HG03159 (cell line): ENCODE results near the gene BCAM.
"Not testable (repeated sequence)": the region's sequence is repeated elsewhere in the genome, so short reads cannot be mapped to it uniquely, and the experiment has no call there.

ENCODE experiments used
- ATAC-seq: cut with Tn5 transposase; IDR thresholded peaks from one replicate; pipeline ENCODE4 v1.9.1; 2021; ENCODE audit warnings: mild to moderate bottlenecking, moderate library complexity; ENCODE audit not compliant: unreplicated experiment

The BCAM gene, protein sequence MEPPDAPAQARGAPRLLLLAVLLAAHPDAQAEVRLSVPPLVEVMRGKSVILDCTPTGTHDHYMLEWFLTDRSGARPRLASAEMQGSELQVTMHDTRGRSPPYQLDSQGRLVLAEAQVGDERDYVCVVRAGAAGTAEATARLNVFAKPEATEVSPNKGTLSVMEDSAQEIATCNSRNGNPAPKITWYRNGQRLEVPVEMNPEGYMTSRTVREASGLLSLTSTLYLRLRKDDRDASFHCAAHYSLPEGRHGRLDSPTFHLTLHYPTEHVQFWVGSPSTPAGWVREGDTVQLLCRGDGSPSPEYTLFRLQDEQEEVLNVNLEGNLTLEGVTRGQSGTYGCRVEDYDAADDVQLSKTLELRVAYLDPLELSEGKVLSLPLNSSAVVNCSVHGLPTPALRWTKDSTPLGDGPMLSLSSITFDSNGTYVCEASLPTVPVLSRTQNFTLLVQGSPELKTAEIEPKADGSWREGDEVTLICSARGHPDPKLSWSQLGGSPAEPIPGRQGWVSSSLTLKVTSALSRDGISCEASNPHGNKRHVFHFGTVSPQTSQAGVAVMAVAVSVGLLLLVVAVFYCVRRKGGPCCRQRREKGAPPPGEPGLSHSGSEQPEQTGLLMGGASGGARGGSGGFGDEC

DNA sequence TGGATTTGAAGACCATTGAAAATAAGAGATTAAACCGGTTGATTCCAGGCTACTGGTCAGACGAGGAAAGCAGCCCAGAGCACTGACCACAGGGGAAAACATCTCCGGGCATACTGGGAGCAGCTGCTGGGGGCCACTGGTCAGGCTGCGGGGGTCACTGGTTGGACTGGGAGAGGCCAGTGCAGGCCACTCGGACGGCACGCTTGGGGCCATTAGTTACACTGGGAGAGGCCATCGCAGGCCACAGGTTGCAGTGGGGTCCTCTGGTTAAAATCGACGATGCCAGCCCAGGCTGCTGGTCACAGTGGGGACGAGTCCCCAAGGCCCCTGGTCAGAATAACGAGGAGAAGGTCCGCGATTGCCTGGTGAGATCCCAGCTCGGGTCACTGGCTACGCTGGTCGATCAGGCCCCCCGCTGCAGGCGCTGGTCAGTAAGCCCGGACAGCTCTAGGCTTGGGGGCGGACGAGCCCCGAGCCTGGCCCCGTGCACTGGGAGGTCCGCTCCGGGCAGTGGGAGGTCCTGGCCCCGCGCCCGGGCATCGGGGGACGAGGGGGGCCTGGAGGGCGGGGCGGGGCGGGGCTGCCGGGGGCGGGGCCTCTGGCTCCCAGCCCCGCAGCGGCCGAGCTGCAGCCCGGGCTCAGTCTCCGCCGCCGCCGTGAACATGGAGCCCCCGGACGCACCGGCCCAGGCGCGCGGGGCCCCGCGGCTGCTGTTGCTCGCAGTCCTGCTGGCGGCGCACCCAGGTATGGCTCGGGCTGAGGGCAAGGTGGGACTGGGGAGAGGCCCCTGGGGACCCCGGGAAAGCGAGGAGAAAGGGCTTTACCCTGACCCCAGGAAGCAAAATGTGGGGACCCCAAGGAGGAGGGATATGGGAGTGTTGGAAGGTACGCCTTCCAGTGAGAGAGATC, at the start of gene BCAM:
TSS of gene BCAM (plus strand) at position 641 of the 909 bp plus-strand sequence. CDS start at position 663, 22 bp downstream.
- no peak for ATAC-seq

DNA sequence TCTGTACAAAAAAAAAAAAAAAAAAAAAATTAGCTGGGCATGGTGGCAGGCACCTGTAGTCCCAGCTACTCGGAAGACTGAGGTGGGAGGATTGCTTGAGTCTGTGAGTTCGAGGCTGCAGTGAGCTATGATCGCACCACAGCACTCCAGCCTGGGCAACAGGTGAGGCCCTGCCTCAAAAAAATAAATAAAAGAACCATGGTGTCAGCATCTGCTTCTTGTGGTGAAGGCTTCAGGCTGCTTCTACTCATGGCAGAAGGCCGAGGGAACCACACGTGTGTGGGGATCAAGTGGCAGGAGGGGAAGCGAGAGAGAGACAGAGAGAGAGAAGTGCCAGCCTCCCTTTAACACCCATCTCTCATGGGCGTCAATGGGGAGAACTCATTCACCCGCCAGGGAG, 46.9 kb upstream of the BCAM start:
- no peak for ATAC-seq

DNA sequence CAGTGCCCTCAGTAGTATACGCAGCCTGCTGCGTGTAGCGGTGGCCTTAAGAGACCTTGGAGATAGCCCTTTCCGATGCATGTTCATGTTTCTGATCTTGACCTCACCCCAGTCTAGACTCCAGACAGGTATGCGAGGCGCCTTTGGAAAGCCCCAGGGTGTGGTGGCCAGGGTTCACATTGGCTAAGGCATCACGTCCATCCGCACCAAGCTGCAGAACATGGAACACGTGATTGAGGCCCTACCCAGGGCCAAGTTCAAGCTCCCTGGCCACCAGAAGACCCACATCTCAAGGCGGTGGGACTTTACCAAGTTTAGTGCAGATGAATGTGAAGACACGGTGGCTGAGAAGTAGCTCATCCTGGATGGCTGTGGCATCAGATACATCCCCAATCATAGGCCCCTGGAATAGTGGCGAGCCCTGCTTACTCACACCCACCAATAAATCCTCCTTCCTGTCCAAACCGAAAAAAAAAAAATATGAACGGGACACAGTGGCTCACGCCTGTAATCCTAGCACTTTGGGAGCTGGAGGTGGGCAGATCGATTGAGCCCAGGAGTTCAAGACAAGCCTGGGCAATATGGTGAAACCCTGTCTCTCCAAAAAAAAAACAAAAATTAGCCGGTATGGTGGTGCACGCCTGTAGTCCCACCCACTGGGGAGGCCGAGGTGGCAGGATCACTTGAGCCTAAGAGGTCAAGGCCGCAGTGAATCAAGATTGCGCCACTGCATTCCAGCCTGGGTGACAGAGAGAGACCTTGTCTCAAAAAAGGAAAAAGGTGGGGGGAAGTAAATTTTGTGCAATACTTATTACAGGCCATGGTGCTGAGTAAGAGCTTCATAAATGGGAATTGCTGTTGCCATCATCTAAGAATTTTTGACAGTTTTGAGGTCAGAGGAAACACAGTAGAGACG, 43.6 kb upstream of the BCAM start:
- ATAC-seq, result no peak

DNA sequence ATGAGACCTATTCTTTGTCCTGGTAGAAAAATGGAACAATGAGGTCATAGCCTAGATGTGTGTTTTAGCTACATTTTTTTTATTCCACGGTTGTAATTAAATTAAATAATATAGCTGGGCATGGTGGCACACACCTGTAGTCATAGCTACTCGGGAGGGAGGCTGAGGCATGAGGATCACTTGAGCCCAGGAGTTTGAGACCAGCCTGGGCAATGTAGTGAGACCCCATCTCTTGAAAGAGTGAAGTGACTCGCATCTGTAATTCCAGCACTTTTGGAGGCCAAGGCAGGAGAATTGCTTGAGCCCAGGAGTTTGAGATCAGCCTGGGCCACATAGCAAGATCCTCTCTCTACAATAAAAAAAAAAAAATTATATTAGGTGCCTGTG, 43.0 kb upstream of the BCAM start:
- no peak for ATAC-seq

DNA sequence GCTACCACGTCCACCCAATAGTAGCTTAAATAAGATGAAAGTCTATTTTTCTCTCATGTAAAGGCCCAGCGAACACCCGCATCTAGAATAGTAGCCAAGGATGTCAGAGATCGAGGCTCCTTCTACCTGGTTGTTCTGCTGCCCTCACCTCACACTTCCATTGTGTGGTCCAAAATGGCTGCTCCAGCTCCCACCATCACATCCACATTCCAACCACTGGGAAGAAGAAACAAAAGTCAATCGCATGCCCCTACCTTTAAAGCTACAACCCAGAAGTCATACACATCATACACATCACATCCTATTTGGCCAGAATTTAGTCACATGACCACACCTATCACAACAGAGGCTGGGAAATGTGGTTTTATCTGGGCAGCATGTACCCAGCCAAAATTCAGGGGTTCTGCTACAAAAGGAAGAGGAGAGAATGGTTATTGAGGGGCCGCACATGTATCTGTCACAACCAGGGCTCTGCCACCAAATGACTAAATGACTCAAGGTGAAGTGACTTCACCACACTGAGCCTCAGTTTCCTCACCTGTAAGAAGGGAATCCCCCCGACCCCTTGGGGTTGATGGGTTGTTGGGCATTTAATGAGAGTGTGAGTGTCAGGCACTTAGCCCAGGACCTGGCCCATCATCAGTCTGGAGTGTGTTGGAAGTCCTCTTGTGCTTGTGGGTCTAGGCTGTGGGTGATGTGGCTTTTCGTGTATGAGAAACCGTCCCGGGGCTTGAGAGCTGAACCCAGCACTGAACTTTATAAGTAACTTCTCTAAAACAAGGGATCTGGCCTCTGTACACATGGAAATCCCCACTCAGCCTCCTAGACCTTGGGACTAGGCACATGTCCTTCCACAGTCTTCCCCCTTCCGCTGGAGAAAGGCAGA, 41.4 kb upstream of the BCAM start:
- no peak for ATAC-seq

DNA sequence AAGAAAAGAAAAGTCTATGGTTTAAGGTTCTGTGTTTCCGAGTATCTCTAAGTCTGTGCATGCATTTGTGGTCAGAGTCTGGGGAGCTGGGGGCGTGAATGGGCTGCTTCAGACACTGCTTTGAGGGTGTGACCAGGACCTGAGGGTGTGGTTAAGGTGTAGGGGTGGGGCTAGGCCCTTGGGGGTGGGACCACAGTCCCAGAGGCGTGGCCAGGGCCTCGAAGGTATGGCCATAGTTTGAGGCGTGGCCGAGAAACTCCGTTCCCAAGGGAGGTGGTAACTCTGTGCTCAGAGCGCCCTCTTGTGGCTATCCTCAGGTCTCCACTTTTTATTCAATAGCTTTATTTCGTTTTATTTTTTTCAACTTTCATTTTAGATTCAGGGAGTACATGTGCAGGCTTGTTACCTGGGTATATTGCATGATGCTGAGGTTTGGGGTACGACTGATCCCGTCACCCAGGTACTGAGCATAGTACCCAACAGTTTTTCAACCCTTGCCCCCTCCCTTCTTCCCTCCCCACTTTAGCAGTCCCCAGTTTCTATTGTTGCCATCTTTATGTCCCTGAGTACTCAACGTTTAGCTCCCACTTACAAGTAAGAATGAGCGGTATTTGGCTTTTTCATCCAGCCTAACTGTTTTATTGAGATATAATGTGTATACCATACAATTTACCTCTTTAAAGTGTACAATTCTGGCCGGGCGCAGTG, 38.2 kb upstream of the BCAM start:
- ATAC-seq, result peak; percentile 98

DNA sequence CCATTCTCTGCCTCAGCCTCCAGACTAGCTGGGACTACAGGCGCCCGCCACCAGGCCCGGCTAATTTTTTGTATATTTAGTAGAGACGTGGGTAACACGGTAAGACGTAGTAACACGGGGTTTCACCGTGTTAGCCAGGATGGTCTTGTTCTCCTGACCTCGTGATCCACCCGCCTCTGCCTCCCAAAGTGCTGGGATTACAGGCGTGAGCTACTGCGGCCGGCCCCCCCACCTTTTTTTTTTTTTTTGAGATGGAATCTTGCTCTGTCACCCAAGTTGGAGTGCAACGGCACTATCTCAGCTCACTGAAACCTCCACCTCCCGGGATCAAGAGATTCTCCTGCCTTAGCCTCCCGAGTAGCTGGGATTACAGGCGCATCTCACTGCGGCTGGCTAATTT, 36.8 kb upstream of the BCAM start:
- ATAC-seq, result not testable (repeated sequence)

DNA sequence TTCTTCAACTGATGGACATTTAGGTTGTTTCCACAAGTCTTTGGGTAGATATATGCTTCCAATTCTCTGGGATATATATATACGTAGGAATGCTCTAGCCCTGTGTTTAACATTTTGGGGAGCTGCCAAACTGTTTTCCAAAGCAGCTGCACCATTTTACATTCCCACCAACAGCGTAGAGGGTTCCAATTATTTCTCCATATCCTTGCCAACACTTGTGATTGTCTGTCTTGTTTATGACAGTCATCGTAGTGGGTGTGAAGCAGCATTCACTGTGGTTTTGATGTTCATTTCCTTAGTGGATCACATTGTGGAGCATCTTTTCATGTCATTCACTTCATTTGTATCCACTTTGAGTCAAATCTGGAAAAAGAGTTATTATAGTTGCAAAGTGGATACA, 35.9 kb upstream of the BCAM start:
- no peak for ATAC-seq

DNA sequence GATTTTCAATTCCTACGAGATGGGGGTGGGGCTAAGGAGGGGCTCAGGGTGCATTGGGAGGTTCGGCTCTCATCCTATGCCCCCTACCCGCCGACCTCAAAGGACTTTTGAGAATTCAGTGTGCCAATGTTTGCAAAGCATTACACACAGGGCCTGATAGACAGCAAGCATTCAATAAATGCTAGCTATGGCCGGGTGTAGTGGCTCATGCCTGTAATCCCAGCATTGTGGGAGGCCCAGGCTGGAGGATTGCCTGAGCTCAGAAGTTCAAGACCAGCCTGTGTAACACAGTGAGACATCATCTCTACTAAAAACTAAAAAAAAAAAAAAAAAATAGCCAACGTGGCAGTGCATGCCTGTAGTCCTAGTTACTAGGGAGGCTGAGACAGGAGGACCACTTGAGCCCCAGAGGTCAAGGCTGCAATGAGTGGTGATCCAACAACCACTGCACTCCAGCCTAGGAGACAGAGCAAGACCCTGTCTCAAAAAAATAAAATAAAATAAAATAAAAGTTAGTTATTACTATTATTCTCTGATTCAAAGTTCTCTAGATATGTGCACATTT, 33.1 kb upstream of the BCAM start:
- ATAC-seq, result no peak

DNA sequence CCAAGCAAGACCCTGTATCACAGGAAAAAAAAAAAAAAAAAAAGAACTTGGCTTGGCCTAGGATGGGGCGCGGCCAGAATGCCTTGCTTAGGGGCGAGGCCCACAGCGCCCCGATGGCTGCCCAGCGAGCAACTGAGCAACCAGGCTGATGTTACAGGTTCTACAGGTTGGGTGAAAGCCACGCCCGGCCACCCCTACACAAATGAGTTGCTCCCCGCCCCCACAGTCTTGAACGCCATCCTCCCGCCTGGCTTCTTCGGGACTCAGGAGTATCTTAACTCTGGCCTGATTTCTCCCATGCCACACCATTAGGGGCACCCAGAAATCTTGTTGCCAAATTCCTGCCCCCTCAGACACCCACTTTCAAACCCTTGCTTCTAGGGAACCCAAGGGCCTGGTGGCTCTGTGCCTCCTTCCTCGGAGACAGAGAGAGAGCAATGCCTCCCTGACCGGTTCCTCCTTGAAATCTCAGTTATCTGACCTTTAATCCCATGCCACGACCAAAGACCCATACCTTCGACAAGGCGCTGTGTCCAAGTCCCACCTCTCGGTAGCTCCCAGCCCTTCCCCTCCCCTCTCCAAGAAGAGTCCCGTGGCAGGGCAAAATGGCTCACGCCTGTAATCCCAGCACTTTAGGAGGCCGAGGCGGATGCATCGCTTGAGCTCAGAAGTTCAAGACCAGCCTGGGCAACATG, 32.4 kb upstream of the BCAM start:
- no peak for ATAC-seq

DNA sequence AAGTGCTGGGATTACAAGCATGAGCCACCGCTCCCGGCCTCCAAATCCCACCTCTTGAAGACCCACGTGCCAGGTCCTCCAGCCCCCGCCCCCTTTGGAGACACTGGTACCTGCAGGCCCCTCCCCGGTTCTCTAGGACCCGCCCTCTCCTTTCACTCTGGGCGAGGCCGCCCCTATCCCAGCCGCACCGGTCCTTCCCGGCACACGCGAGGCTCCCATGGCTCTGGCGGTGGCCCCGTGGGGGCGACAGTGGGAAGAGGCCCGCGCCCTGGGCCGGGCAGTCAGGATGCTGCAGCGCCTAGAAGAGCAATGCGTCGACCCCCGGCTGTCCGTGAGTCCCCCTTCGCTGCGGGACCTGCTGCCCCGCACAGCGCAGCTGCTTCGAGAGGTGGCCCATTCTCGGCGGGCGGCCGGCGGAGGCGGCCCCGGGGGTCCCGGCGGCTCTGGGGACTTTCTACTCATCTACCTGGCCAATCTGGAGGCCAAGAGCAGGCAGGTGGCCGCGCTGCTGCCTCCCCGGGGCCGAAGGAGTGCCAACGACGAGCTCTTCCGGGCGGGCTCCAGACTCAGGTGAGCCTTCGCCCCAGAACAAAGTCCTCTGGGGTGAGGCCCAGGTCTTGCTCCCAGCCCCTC, 31.1 kb upstream of the BCAM start, which contains the start of gene CBLC:
TSS of gene CBLC (plus strand) at position 176 of the 633 bp plus-strand sequence. CDS start at position 218, 42 bp downstream.
- ATAC-seq, result no peak

DNA sequence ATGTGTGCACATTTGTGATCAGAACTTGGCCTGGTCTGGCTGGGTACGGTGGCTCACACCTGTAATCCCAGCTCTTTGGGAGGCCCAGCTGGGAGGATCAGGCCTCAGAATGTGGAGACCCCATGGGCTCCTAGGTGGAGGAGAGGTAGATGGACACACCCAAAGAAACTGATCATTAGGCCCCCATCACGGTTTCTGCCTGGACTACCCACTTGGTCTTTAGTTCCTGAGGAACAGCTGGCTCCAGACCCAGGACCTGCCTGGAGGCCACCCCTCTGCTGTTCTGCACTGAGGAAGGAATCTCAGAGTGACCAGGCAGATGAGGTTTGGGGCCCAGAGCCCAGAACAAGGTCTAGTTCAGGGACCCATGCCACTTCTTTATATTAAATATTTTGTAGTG, 29.8 kb upstream of the BCAM start:
- ATAC-seq, result no peak

DNA sequence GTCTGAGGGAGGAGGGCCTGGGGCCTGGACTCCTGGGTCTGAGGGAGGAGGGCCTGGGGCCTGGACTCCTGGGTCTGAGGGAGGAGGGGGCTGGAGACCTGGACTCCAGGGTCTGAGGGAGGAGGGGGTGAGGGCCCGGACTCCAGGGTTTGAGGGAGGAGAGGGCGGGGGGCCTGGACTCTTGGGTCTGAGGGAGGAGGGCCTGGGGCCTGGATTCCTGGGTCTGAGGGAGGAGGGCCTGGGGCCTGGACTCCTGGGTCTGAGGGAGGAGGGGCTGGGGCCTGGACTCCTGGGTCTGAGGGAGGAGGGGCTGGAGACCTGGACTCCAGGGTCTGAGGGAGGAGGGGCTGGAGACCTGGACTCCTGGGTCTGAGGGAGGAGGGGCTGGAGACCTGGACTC, 27.2 kb upstream of the BCAM start:
- ATAC-seq, result not testable (repeated sequence)

DNA sequence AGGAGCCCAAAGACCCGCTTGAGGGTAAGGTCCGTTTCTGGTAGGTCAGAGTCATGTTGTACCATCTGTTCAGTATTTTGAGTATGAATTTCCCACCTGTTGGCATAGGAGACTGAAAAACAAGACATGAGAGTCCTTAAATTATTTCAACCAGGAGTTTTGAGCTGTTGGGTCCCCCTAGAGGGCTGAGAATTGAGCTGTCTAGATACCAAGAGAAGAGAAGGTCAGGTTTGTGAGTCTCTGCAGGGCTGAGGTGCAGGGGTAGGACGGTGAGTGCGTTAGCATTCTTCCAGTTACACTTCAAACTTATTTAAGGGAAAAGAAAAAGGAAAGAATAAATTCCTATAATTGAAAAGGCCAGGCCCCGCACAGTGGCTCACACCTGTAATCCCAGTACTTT, 26.2 kb upstream of the BCAM start:
- no peak for ATAC-seq

DNA sequence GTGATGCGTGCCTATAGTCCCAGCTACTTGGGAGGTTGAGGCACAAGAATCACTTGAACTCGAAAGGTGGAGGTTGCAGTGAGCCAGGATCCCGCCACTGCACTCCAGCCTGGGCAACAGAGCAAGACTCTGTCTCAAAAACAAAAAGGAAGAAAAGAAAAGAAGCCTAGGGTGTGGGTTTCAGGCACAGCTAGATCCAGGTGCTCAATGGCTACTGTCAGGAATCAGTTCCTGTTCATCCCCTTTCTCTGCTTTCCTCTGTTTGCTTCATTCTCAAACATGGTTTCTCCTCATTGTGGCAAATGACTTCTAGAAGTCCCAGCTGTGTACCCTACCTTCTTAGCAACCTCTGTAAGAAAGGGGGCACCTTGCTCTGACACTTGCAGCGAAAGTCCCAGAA, 25.4 kb upstream of the BCAM start:
- no peak for ATAC-seq

DNA sequence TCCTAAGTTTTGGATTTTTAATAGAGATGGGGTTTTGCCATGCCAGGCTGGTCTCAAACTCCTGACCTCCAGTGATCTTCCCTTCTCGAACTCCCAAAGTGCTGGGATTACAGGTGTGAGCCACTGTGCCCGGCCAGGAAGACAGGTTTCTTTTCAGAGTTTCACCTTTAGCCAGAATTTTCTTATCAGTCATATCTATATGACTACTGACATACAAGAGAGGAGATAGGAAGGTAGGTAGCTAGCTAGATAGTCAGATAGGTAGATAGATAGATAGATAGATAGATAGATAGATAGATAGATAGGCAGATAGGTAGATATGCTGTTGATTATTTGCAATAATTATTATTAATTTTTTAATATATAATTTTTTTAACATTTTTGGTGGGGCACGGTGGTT, 23.6 kb upstream of the BCAM start:
- no peak for ATAC-seq

DNA sequence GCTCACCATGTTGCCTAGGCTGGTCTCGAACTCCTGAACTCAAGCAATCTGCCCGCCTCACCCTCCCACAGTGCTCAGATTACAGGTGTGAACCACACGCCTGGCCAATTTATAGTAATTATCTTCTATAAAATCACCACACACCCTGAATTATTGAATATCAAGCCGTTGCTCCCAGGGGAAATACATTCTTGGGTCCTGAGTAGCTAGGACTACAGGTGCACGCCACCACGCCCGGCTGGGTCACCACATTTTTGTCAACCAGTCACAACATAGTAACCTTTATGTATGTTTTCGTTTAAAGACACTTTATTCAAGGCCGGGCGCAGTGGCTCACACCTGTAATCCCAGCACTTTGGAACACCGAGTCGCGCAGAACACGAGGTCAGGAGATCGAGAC, 22.9 kb upstream of the BCAM start:
- no peak for ATAC-seq
